ENCODE data around the gene SAMD4B.

The SAMD4B gene

DNA sequence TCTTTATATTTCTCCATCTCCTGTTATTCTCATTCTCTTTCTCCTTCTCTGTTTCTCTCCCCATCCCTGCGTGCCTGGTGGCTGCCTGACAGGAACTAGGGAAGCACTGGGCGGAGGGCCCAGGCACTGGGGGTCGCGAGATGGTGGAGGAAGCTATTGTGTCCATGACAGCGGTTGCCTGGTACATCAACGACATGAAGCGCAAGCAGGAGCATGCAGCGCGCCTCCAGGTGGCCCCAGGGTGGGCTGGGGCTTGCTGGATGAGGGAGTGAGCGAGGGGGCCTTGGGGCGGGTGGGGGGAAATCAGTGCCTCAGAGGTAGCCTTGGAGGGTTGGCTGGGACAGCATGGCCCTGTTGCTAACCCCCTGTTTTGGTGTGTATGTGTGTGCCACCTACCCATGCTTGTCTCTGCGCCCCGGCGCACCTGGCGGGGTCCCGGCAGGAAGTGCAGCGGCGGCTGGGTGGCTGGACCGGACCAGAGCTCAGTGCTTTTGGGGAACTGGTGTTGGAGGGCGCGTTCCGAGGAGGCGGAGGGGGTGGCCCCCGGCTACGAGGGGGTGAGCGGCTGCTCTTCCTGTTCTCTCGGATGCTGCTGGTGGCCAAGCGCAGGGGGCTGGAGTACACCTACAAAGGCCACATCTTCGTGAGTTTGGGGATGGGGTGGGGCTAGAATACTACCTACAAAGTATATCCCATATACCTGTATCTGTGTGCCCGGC is 75.4 kb downstream of the SAMD4B start:
- peaks cover 23% of the 10 kb centered on the region for H3K36me3 ChIP-seq (ENCODE audit: control insufficient read depth, insufficient read depth, low read length)
- peaks cover 4% of the 10 kb centered on the region for H3K4me1 ChIP-seq (ENCODE audit: control insufficient read depth, insufficient read depth, low read length)
- DNase-seq (ENCODE audit: low read depth, low spot score): no peak
- H3K27me3 ChIP-seq (ENCODE audit: control insufficient read depth, insufficient read depth, low read length): no peaks in the 10 kb centered on the region
- no CpG with 5 or more reads among the region's 30 CpGs for WGBS (ENCODE audit: insufficient coverage, insufficient read length)
- H3K9me3 ChIP-seq (ENCODE audit: control insufficient read depth, insufficient read depth, low read length): no peaks in the 10 kb centered on the region
- no peak overlapping the region for H3K4me3 ChIP-seq (ENCODE audit: low read length)
- H3K27ac ChIP-seq (ENCODE audit: low read length): no peak overlapping the region

GRCh38 chr19:39419003-39419402 is 76.8 kb downstream of the SAMD4B start:
- no CpG with 5 or more reads among the region's 9 CpGs for WGBS (ENCODE audit: insufficient coverage, insufficient read length)
- H3K36me3 ChIP-seq (ENCODE audit: control insufficient read depth, insufficient read depth, low read length): peaks cover 35% of the 10 kb centered on the region

GRCh38 chr19:39420769-39421168 is 78.5 kb downstream of the SAMD4B start:
- Histone ChIP-seq H3K9me3 (ENCODE audit: control insufficient read depth, insufficient read depth, low read length) (no peaks in the 10 kb centered on the region), H3K4me1 (ENCODE audit: control insufficient read depth, insufficient read depth, low read length) (no peaks in the 10 kb centered on the region), H3K36me3 (ENCODE audit: control insufficient read depth, insufficient read depth, low read length) (peaks cover 44% of the 10 kb centered on the region), H3K27me3 (ENCODE audit: control insufficient read depth, insufficient read depth, low read length) (no peaks in the 10 kb centered on the region), H3K4me3 (ENCODE audit: low read length) (no peak overlapping the region), H3K27ac (ENCODE audit: low read length) (no peak overlapping the region)
- DNase-seq (ENCODE audit: low read depth, low spot score): no peak
- WGBS (ENCODE audit: insufficient coverage, insufficient read length): no CpG with 5 or more reads among the region's 15 CpGs

More at GRCh38 chr19:39419003-39419402, 76.8 kb downstream of the SAMD4B start:
- Histone ChIP-seq H3K4me1 (ENCODE audit: control insufficient read depth, insufficient read depth, low read length) (peaks cover 4% of the 10 kb centered on the region), H3K4me3 (ENCODE audit: low read length) (no peak overlapping the region), H3K27me3 (ENCODE audit: control insufficient read depth, insufficient read depth, low read length) (no peaks in the 10 kb centered on the region), H3K27ac (ENCODE audit: low read length) (no peak overlapping the region), H3K9me3 (ENCODE audit: control insufficient read depth, insufficient read depth, low read length) (no peaks in the 10 kb centered on the region)
- no peak for DNase-seq (ENCODE audit: low read depth, low spot score)

- no peak overlapping the region for H3K4me3 ChIP-seq (ENCODE audit: low read length)
- no peaks in the 10 kb centered on the region for H3K27me3 ChIP-seq (ENCODE audit: control insufficient read depth, insufficient read depth, low read length)
- H3K4me1 ChIP-seq (ENCODE audit: control insufficient read depth, insufficient read depth, low read length): no peaks in the 10 kb centered on the region
- no peak for DNase-seq (ENCODE audit: low read depth, low spot score)
- no CpG with 5 or more reads among the region's 5 CpGs for WGBS (ENCODE audit: insufficient coverage, insufficient read length)
- no peaks in the 10 kb centered on the region for H3K9me3 ChIP-seq (ENCODE audit: control insufficient read depth, insufficient read depth, low read length)
- peaks cover 41% of the 10 kb centered on the region for H3K36me3 ChIP-seq (ENCODE audit: control insufficient read depth, insufficient read depth, low read length)
- no peak overlapping the region for H3K27ac ChIP-seq (ENCODE audit: low read length)
These were observed 79.8 kb downstream of the SAMD4B start for GRCh38 chr19:39422020-39422419.

DNA sequence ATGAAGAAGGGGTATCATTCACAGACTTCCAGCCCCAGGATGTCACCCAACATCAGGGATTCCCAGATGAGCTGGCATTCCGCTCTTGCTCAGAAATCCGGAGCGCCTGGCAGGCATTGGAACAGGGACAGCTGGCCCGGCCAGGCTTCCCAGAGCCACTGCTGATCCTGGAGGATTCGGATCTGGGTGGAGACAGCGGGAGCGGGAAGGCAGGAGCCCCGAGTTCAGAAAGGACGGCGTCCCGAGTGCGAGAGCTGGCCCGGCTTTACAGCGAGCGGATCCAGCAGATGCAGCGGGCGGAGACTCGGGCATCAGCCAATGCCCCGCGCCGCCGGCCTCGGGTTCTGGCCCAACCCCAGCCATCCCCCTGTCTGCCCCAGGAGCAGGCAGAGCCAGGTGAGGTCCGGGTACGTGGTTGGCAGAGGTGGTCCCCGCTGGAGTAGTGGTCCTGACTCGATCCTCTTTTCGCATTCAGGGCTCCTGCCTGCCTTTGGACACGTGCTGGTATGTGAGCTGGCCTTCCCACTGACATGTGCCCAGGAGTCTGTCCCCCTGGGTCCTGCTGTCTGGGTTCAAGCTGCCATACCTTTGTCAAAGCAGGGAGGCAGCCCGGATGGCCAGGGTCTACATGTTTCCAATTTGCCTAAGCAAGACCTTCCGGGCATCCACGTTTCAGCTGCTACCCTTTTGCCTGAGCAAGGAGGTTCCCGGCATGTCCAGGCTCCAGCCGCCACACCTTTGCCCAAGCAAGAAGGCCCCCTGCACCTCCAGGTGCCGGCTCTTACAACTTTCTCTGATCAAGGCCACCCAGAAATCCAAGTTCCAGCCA is 81.3 kb downstream of the SAMD4B start:
- peaks cover 2% of the 10 kb centered on the region; the same call in 1 of the 2 replicates for H3K4me1 ChIP-seq (ENCODE audit: control insufficient read depth, insufficient read depth, low read length)
- no peak overlapping the region for H3K4me3 ChIP-seq (ENCODE audit: low read length)
- whole genome bisulfite sequencing (ENCODE audit: insufficient coverage, insufficient read length): no CpG with 5 or more reads among the region's 35 CpGs
- DNase-seq (ENCODE audit: low read depth, low spot score): no peak
- peaks cover 37% of the 10 kb centered on the region for H3K36me3 ChIP-seq (ENCODE audit: control insufficient read depth, insufficient read depth, low read length)
- H3K27me3 ChIP-seq (ENCODE audit: control insufficient read depth, insufficient read depth, low read length): no peaks in the 10 kb centered on the region
- no peak overlapping the region for H3K27ac ChIP-seq (ENCODE audit: low read length)
- H3K9me3 ChIP-seq (ENCODE audit: control insufficient read depth, insufficient read depth, low read length): no peaks in the 10 kb centered on the region

DNA sequence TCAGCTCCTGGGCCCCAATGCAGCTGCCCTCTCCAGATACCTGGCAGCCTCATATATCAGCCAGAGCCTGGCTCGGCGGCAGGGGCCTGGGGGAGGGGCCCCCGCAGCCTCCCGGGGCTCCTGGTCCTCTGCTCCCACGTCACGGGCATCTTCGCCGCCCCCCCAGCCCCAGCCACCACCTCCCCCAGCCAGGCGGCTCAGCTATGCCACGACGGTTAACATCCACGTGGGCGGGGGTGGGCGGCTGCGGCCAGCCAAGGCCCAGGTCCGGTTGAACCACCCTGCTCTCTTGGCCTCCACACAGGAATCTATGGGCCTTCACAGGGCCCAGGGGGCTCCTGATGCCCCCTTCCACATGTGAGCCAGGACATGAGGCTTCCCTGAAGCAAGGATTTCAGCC is 82.7 kb downstream of the SAMD4B start:
- no CpG with 5 or more reads among the region's 16 CpGs for WGBS (ENCODE audit: insufficient coverage, insufficient read length)
- peaks cover 30% of the 10 kb centered on the region for H3K36me3 ChIP-seq (ENCODE audit: control insufficient read depth, insufficient read depth, low read length)
- no peak for DNase-seq (ENCODE audit: low read depth, low spot score)

DNA sequence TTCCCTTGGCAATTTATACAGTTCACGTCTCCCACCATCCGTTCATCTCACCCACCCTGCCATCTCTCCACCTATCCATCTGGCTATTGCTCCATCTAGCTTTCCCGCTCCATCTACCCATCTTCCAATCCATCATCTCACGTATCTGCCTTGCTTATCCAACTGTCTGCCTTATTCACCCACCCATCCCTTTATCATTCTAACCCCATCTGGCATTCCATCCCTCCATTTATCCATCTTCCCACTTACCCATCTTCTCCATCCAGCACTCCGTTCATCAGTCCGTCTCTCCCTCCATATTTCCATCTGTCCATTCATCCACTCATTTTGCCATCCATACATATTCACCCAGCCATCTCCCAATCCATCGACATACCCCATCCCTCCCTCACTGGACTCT is 83.5 kb downstream of the SAMD4B start:
- peaks cover 30% of the 10 kb centered on the region for H3K36me3 ChIP-seq (ENCODE audit: control insufficient read depth, insufficient read depth, low read length)

More for the DNA sequence above, 82.7 kb downstream of the SAMD4B start:
- no peak overlapping the region for H3K4me3 ChIP-seq (ENCODE audit: low read length)
- no peaks in the 10 kb centered on the region for H3K27me3 ChIP-seq (ENCODE audit: control insufficient read depth, insufficient read depth, low read length)
- H3K27ac ChIP-seq (ENCODE audit: low read length): no peak overlapping the region
- H3K9me3 ChIP-seq (ENCODE audit: control insufficient read depth, insufficient read depth, low read length): no peaks in the 10 kb centered on the region
- H3K4me1 ChIP-seq (ENCODE audit: control insufficient read depth, insufficient read depth, low read length): peaks cover 6% of the 10 kb centered on the region; the same call in 1 of the 2 replicates

DNA sequence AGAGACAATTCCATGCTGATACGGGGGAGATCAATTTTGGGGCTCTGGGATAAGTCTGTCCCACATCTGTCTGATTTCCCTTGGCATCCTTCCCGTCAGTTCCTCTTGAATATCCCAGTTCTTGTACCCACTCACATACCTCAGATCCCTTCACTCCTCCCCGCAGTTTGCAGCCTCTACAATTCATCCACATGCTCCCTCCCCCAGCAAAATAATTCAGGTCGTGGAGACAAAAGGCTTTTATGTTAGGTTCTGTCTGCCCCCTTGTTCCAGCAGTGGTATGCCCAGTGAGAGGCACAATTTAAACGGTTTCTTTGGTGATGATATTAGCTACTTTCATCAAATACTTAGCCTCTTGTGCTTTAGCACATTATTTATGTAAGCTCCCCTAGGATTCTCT is 83.9 kb downstream of the SAMD4B start:
- Histone ChIP-seq H3K9me3 (ENCODE audit: control insufficient read depth, insufficient read depth, low read length) (no peaks in the 10 kb centered on the region), H3K36me3 (ENCODE audit: control insufficient read depth, insufficient read depth, low read length) (peaks cover 27% of the 10 kb centered on the region), H3K27ac (ENCODE audit: low read length) (no peak overlapping the region), H3K27me3 (ENCODE audit: control insufficient read depth, insufficient read depth, low read length) (no peaks in the 10 kb centered on the region), H3K4me3 (ENCODE audit: low read length) (no peak overlapping the region), H3K4me1 (ENCODE audit: control insufficient read depth, insufficient read depth, low read length) (peaks cover 6% of the 10 kb centered on the region; the same call in 1 of the 2 replicates)
- no CpG with 5 or more reads among the region's 5 CpGs for WGBS (ENCODE audit: insufficient coverage, insufficient read length)
- no peak for DNase-seq (ENCODE audit: low read depth, low spot score)

More for the DNA sequence above, 83.5 kb downstream of the SAMD4B start:
- Histone ChIP-seq H3K9me3 (ENCODE audit: control insufficient read depth, insufficient read depth, low read length) (no peaks in the 10 kb centered on the region), H3K4me3 (ENCODE audit: low read length) (no peak overlapping the region), H3K27me3 (ENCODE audit: control insufficient read depth, insufficient read depth, low read length) (no peaks in the 10 kb centered on the region), H3K4me1 (ENCODE audit: control insufficient read depth, insufficient read depth, low read length) (peaks cover 6% of the 10 kb centered on the region; the same call in 1 of the 2 replicates), H3K27ac (ENCODE audit: low read length) (no peak overlapping the region)
- DNase-seq (ENCODE audit: low read depth, low spot score): no peak
- 100% methylated on average over 5 of the region's 7 CpGs for WGBS (ENCODE audit: insufficient coverage, insufficient read length)

DNA sequence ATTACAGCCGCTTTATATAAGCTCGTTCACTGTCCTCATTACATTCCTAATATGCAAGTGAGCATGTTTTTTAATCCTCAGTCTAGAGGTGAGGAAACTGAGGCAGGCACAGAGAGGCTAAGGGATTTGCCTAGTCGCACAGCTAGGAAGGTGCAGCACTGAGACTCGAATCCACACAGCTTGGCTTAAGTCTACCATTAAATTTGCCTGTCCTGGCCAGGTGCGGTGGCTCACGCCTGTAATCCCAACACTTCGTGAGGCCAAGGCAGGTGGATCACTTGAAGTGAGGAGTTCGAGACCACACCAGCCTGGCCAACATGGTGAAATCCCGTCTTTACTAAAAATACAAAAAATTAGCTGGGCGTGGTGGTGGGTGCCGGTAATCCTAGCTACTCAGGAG is 85.5 kb downstream of the SAMD4B start:
- Histone ChIP-seq H3K36me3 (ENCODE audit: control insufficient read depth, insufficient read depth, low read length) (peaks cover 24% of the 10 kb centered on the region), H3K4me1 (ENCODE audit: control insufficient read depth, insufficient read depth, low read length) (peaks cover 6% of the 10 kb centered on the region; the same call in 1 of the 2 replicates), H3K4me3 (ENCODE audit: low read length) (no peak overlapping the region), H3K27ac (ENCODE audit: low read length) (no peak overlapping the region), H3K9me3 (ENCODE audit: control insufficient read depth, insufficient read depth, low read length) (no peaks in the 10 kb centered on the region), H3K27me3 (ENCODE audit: control insufficient read depth, insufficient read depth, low read length) (no peaks in the 10 kb centered on the region)
- WGBS (ENCODE audit: insufficient coverage, insufficient read length): no CpG with 5 or more reads among the region's 11 CpGs
- DNase-seq (ENCODE audit: low read depth, low spot score): no peak

GRCh38 chr19:39428283-39429112 is 86.3 kb downstream of the SAMD4B start:
- no peaks in the 10 kb centered on the region for H3K9me3 ChIP-seq (ENCODE audit: control insufficient read depth, insufficient read depth, low read length)
- H3K27me3 ChIP-seq (ENCODE audit: control insufficient read depth, insufficient read depth, low read length): no peaks in the 10 kb centered on the region
- peak overlapping the region; percentile 34 for H3K27ac ChIP-seq (ENCODE audit: low read length)
- peaks cover 26% of the 10 kb centered on the region for H3K36me3 ChIP-seq (ENCODE audit: control insufficient read depth, insufficient read depth, low read length)
- no CpG with 5 or more reads among the region's 23 CpGs for WGBS (ENCODE audit: insufficient coverage, insufficient read length)
- no peak for DNase-seq (ENCODE audit: low read depth, low spot score)
- H3K4me1 ChIP-seq (ENCODE audit: control insufficient read depth, insufficient read depth, low read length): peaks cover 7% of the 10 kb centered on the region
- no peak overlapping the region for H3K4me3 ChIP-seq (ENCODE audit: low read length)

Data from iPS DF 6.9 (cell line).